Panc1 (cell line): ENCODE measurements around the gene CHRM4.

Experiments used
- POLR2AphosphoS5 ChIP-seq: IDR thresholded peaks from 2 replicates; pipeline ENCODE4 v1.6.1; 2012; ENCODE audit warnings: mild to moderate bottlenecking, low read depth, low read length, moderate library complexity
- TF ChIP-seq, protein P1 (sequence below): fragments of 450-650 bp; IDR thresholded peaks from 2 replicates; pipeline ENCODE4 v1.5.1; 2017; ENCODE audit warnings: mild to moderate bottlenecking

DNA sequence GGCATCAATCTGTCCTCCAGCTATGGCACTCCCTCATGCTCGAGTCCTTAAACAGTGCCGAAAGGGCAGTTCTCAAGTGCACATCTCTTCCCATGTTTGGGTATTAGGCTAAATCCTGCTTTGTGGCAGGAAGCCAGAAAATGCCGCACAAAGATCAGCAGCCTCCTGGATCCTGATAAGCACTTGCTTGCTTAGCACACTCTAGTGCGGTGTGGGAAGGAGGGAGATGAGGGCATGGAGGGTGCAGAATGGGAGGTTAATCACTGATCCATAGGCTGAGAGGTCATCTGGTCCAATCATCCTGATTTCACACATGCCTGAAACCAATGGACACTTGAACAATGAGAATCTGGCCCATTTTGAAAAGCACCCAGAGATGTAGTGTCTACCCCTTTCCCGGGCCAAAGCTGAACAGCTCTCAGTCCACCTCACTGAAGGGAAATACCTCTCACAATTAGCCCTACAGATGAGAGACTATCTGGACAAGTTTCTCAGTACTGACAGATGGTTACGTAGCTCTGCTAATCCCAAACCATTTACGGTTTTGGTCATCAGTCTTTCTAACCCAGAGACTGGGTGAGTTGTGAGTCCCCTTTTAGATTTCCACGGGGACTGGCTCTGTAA is 29.8 kb upstream of the CHRM4 start:
- TF ChIP-seq, protein P1, sequence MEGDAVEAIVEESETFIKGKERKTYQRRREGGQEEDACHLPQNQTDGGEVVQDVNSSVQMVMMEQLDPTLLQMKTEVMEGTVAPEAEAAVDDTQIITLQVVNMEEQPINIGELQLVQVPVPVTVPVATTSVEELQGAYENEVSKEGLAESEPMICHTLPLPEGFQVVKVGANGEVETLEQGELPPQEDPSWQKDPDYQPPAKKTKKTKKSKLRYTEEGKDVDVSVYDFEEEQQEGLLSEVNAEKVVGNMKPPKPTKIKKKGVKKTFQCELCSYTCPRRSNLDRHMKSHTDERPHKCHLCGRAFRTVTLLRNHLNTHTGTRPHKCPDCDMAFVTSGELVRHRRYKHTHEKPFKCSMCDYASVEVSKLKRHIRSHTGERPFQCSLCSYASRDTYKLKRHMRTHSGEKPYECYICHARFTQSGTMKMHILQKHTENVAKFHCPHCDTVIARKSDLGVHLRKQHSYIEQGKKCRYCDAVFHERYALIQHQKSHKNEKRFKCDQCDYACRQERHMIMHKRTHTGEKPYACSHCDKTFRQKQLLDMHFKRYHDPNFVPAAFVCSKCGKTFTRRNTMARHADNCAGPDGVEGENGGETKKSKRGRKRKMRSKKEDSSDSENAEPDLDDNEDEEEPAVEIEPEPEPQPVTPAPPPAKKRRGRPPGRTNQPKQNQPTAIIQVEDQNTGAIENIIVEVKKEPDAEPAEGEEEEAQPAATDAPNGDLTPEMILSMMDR: no peak
- no peak for TF ChIP-seq POLR2AphosphoS5
